ENCODE data around the gene CCDC12.

DNA sequence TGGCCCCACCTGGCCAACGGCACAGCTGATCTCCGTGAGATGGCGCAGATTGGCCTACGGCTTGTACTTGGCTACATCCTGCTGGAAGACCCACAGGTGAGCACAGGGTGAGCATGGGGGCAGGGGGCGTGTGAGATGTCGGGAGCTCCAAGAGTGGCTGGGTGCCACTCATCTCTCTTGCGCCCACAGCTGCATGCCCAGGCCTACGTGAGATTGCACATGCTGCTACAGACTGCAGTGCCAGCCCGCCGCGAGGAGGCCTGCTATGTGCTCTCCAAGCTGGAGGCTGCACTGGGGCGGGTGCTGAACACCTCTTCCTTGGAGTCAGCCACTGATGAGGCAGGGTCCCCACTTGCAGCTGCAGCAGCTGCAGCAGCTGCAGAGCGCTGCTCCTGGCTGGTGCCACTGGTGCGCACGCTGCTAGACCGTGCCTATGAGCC is 25.2 kb upstream of the CCDC12 start:
- TF ChIP-seq SUZ12 (IDR thresholded peaks at IDR 0.05) = no peak
- no peak for TF ChIP-seq FOXK2 (IDR thresholded peaks at IDR 0.05)
- TF ChIP-seq ELF4 (IDR thresholded peaks at IDR 0.05) = no peak
- TF ChIP-seq SP1 (IDR thresholded peaks at IDR 0.05) = no peak
- no peak for TF ChIP-seq HDGF (IDR thresholded peaks at IDR 0.05; ENCODE audit: borderline replicate concordance)
- TF ChIP-seq TARDBP (IDR thresholded peaks at IDR 0.05) = no peak
